GM18502 (cell line): ENCODE data around the gene SPDYE1.

Experiments
- ATAC-seq: cut with Tn5 transposase; IDR thresholded peaks from one replicate; pipeline ENCODE4 v1.9.1; 2021; ENCODE audit warnings: mild to moderate bottlenecking; ENCODE audit not compliant: unreplicated experiment, poor library complexity

The SPDYE1 gene

GRCh38 chr7:44058759-44059218 lies 61.1 kb downstream of the SPDYE1 start:
- no peak for ATAC-seq

GRCh38 chr7:44059219-44060090 lies 61.8 kb downstream of the SPDYE1 start:
- ATAC-seq = no peak
